GM18517 (cell line): Measurements from ENCODE around the gene WDR44.
A peak's percentile ranks its signal among the peaks of the same experiment; 100 is the strongest.
"Not testable (repeated sequence)": the region's sequence is repeated elsewhere in the genome, so short reads cannot be mapped to it uniquely, and the experiment has no call there.

Experiments used
- ATAC-seq: cut with Tn5 transposase; IDR thresholded peaks from one replicate; pipeline ENCODE4 v1.9.1; 2021; ENCODE audit warnings: mild to moderate bottlenecking, moderate library complexity; ENCODE audit not compliant: unreplicated experiment

Gene WDR44

DNA sequence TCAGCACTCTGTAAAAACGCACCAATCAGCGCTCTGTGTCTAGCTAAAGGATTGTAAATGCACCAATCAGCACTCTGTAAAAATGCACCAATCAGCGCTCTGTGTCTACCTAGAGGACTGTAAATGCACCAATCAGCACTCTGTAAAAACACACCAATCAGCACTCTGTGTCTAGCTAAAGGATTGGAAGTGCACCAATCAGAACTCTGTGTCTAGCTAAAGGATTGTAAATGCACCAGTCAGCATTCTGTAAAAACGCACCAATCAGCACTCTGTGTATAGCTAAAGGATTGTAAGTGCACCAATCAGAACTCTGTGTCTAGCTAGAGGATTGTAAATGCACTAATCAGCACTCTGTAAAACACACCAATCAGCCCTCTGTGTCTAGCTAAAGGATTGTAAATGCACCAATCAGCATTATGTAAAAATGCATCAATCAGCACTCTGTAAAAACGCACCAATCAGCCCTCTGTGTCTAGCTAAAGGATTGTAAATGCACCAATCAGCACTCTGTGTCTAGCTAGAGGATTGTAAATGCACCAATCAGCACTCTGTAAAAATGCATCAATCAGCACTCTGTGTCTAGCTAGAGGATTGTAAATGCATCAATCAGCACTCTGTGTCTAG lies 124.9 kb downstream of the WDR44 start:
- ATAC-seq: not testable (repeated sequence)

- ATAC-seq: no peak
Observed at GRCh38 chrX:118474586-118474985, 128.7 kb downstream of the WDR44 start.

DNA sequence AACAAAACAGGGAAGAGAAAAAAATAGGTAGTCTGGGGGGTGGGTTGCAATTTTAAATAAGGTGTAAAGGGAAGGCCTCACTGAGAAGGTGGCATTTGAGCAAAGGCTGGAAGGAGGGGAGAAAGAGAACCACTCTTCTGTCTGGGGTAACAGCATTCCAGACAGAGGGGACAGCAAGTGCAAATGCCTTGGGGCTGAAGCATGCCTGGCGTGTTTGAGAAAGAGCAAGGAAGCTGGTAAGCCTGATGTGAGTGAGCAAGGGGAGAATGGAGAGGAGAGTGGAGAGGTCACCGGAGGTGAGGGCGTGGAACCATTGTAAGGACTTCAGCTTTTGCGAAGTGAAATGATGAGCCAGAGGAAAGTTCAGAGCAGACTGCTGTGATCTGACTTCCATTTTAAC lies 130.0 kb downstream of the WDR44 start:
- no peak for ATAC-seq

- ATAC-seq: no peak
Observed at GRCh38 chrX:118480172-118480571, 134.3 kb downstream of the WDR44 start.

DNA sequence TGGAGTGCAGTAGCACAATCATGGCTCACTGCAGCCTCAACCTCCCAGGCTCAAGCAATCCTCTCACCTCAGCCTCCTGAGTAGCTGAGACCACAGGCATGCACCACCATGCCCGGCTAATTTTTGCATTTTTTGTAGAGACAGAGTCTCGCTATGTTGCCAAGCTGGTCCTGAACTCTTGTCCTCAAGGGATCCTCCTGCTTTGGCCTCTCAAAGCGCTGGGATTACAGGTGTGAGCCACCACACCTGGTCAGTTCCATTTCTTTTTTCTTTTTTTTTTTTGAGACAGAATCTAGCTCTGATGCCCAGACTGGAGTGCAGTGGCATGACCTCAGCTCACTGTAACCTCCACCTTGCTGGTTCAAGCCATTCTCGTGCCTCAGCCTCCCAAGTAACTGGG lies 136.5 kb downstream of the WDR44 start:
- not testable (repeated sequence) for ATAC-seq

DNA sequence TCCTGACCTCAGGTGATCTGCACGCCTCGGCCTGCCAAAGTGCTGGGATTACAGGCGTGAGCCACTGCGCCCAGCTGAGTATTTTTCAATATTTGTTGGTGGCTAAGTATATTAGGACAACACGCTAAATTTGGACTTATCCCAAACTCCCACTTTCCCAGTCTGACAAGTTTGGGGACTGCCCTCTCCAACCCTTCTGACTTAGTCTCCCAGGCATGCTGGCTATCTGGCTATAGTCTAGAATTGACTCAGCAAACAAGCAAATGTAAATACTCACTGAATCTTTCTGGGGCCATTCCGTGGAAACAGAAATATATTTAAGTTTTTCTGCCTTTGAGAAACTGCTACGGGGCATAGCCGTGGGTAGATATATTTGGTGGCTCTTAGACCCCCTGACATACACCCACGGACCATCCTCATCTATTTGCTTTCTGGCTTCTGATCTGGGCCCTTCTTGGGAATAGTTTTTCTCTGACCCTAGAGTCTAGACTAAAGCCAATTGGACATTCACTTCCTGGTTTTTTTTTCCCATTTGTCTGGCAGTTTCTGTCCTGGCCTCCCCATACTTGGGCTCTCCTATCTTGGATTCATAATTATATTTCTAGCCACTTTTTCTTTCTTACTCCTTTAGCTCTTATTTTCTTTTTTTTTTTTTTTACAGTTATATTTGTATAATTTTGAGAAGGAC lies 138.5 kb downstream of the WDR44 start:
- ATAC-seq: no peak

- not testable (repeated sequence) for ATAC-seq
Observed at GRCh38 chrX:118486693-118487092, 140.8 kb downstream of the WDR44 start.

DNA sequence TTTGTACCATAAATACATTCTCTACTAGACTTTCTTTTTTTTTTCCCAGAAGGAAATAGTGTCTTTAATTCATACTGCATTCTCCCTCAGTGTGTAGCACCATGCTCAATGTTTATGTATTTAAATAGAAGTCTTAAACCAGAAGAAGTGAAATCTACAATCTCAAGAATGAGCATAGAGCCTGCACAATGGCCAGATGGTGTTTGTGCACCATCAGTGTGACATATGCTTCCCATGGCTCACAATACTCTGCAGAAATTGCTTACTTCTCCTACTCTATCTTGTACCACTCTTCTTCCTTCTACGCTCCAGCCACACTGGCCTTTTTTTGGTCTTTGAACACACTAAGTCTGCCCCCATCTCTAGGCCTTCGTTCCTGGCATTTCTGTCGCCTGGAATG lies 147.1 kb downstream of the WDR44 start:
- no peak for ATAC-seq

GRCh38 chrX:118493653-118494297 lies 147.9 kb downstream of the WDR44 start:
- ATAC-seq: no peak

GRCh38 chrX:118495061-118495921 lies 149.4 kb downstream of the WDR44 start, which contains the start of gene DOCK11:
DOCK11 (plus strand) TSS chrX:118495815; CDS start chrX:118495972, 157 bp downstream.
- peak; percentile 52 for ATAC-seq

DNA sequence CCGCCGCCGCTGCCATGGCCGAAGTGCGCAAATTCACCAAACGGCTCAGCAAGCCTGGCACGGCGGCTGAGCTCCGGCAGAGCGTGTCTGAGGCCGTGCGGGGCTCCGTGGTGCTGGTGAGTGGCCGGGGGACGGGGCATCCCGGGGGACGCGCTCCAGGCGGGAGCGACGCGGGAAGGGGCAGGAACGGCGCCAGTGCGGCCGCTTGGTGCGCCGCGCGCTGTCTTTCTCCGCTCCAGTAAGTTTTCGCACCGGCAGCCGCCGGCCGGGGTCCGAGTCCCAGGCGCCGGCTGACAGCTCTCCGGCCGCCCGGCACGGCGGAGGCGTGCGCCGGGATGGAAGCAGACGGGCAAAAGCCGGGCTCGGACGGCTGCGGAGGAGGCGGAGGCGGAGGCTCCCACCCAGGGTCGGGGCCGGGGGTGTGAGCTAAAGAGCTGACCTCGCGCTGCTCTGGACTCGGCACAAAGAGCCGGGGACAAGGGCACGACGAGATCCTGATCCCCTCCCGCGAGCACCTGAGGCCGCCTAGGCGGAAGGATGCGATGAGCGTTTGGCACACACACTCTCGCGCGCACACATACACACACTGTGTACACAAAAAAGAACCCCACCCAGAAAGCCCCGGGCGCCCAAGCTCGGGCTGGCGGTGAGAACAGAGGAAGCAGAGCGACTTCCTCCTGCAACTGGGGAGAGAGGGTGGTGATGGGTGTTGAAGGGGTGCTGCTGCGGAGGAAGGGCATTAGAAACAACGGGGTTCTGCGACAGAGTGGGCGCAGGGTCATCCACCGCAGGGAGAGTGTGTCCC lies 150.3 kb downstream of the WDR44 start:
- ATAC-seq: peak; percentile 60

GRCh38 chrX:118496763-118497079 lies 150.8 kb downstream of the WDR44 start:
- peak; percentile 7 for ATAC-seq

- no peak for ATAC-seq
Observed at GRCh38 chrX:118497180-118497818, 151.4 kb downstream of the WDR44 start.

- ATAC-seq: no peak
Observed at GRCh38 chrX:118498351-118498750, 152.4 kb downstream of the WDR44 start.

GRCh38 chrX:118498755-118499154 lies 152.8 kb downstream of the WDR44 start:
- no peak for ATAC-seq

GRCh38 chrX:118499295-118499694 lies 153.4 kb downstream of the WDR44 start:
- ATAC-seq: no peak
